Nephron progenitor cell (in vitro differentiated cells): ENCODE data around the gene FTCD.

Experiments used
- DNase-seq: peaks from one replicate; pipeline ENCODE4 v3.0.0; 2021
- H3K27ac Mint-ChIP-seq: 2 replicates; pipeline ENCODE4 v1.8.0; 2021; ENCODE audit warnings: mild to moderate bottlenecking, moderate library complexity, mixed read lengths
- H3K27me3 Mint-ChIP-seq: 2 replicates; pipeline ENCODE4 v1.8.0; 2021; ENCODE audit warnings: mild to moderate bottlenecking, low read depth, mixed read lengths; ENCODE audit not compliant: poor library complexity
- H3K36me3 Mint-ChIP-seq: 2 replicates; pipeline ENCODE4 v1.8.0; 2021; ENCODE audit warnings: low read depth, mixed read lengths
- H3K4me1 Mint-ChIP-seq: 2 replicates; pipeline ENCODE4 v1.8.0; 2021; ENCODE audit warnings: mixed read lengths
- H3K4me3 Mint-ChIP-seq: 2 replicates; pipeline ENCODE4 v1.8.0; 2021; ENCODE audit warnings: mild to moderate bottlenecking, moderate library complexity, mixed read lengths
- H3K9me3 Mint-ChIP-seq: 2 replicates; pipeline ENCODE4 v1.8.0; 2021; ENCODE audit warnings: mild to moderate bottlenecking, moderate library complexity, mixed read lengths
- TF ChIP-seq, protein P1 (sequence below): fragments of 200-600 bp; sonication (generic); IDR thresholded peaks from 2 replicates; pipeline ENCODE4 v1.5.0; 2021; ENCODE audit warnings: antibody characterized with exemption

FTCD gene

GRCh38 chr21:46116189-46116775 is 39.1 kb downstream of the FTCD start:
- no peaks in the 10 kb centered on the region for H3K27me3 Mint-ChIP-seq
- peak; percentile 2 for DNase-seq
- H3K9me3 Mint-ChIP-seq, result peaks cover 13% of the 10 kb centered on the region
- peaks cover 36% of the 10 kb centered on the region for H3K36me3 Mint-ChIP-seq
- no peaks in the 10 kb centered on the region for H3K4me1 Mint-ChIP-seq
- H3K4me3 Mint-ChIP-seq, result no peak overlapping the region
- H3K27ac Mint-ChIP-seq, result no peak overlapping the region
- TF ChIP-seq, protein P1, sequence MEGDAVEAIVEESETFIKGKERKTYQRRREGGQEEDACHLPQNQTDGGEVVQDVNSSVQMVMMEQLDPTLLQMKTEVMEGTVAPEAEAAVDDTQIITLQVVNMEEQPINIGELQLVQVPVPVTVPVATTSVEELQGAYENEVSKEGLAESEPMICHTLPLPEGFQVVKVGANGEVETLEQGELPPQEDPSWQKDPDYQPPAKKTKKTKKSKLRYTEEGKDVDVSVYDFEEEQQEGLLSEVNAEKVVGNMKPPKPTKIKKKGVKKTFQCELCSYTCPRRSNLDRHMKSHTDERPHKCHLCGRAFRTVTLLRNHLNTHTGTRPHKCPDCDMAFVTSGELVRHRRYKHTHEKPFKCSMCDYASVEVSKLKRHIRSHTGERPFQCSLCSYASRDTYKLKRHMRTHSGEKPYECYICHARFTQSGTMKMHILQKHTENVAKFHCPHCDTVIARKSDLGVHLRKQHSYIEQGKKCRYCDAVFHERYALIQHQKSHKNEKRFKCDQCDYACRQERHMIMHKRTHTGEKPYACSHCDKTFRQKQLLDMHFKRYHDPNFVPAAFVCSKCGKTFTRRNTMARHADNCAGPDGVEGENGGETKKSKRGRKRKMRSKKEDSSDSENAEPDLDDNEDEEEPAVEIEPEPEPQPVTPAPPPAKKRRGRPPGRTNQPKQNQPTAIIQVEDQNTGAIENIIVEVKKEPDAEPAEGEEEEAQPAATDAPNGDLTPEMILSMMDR, result no peak

DNA sequence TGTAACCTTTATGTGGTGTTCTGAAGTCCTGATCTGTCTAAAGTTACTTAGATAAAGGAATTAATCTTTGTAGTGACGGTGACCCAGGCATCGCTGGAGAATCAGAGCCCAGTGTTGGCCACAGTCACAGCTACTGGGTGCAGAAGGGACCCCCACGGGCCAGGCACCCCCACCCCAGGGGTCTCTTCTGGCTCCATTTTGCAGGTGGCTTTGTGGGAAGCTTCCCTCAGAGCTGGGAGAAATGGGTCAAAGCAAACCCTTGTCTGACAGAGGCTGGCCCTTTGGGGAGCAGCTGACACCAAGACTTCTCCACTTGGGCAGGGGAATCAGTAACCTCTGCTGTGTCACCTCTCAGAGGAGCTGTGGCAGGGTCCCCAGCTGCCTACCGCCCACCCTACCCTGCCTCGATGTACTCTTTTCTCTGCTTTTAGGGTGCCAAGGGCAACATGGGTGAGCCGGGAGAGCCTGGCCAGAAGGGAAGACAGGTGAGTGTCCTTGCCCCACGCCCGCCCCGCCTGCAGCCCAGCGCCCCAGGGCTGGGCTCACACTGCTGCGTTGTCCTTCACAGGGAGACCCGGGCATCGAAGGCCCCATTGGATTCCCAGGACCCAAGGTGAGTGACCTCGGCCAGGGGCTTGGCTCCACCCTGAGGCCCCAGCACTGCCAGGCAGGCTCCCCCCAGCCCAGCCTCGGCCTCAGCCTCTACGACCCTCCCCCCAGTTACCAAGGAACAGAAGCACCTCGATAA is 39.8 kb downstream of the FTCD start:
- TF ChIP-seq, protein P1, result no peak
- no peaks in the 10 kb centered on the region for H3K27me3 Mint-ChIP-seq
- H3K4me3 Mint-ChIP-seq, result no peak overlapping the region
- H3K27ac Mint-ChIP-seq, result no peak overlapping the region
- H3K36me3 Mint-ChIP-seq, result peaks cover 36% of the 10 kb centered on the region
- DNase-seq, result no peak
- H3K4me1 Mint-ChIP-seq, result no peaks in the 10 kb centered on the region
- H3K9me3 Mint-ChIP-seq, result peaks cover 13% of the 10 kb centered on the region

DNA sequence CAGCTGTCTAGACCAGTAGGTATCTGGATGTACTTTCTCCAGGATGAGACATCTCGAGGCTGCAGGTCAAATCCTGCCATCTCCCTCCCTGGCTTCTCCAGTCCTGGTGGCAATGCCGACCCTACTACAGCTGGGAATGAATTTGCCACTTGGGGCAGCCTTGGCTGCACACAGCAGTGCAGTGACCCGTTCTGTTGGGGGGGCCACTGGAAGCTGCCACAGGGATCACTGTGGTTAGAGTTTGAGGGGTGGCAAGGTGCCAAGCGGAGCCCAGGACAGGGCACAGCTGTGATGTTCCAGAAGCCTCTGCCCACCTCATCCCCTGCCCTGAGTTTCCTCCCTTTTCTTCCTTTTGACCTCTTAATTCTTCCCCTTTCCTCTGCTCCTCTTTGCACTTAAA is 40.4 kb downstream of the FTCD start:
- H3K36me3 Mint-ChIP-seq, result peaks cover 36% of the 10 kb centered on the region
- no peaks in the 10 kb centered on the region for H3K27me3 Mint-ChIP-seq
- no peaks in the 10 kb centered on the region for H3K4me1 Mint-ChIP-seq
- H3K9me3 Mint-ChIP-seq, result peaks cover 13% of the 10 kb centered on the region
- no peak overlapping the region for H3K4me3 Mint-ChIP-seq
- no peak overlapping the region for H3K27ac Mint-ChIP-seq
- TF ChIP-seq, protein P1, result no peak
- no peak for DNase-seq

- Mint-ChIP-seq H3K36me3 (peaks cover 37% of the 10 kb centered on the region), H3K4me1 (no peaks in the 10 kb centered on the region), H3K4me3 (no peak overlapping the region), H3K27me3 (no peaks in the 10 kb centered on the region), H3K9me3 (peaks cover 14% of the 10 kb centered on the region), H3K27ac (no peak overlapping the region)
- TF ChIP-seq, protein P1, result no peak
- no peak for DNase-seq
Observed at GRCh38 chr21:46113497-46114176, 41.7 kb downstream of the FTCD start.

- no peaks in the 10 kb centered on the region for H3K4me1 Mint-ChIP-seq
- TF ChIP-seq, protein P1, result no peak
Observed at GRCh38 chr21:46112725-46113215, 42.6 kb downstream of the FTCD start.

More at GRCh38 chr21:46112725-46113215, 42.6 kb downstream of the FTCD start:
- Mint-ChIP-seq H3K36me3 (peaks cover 44% of the 10 kb centered on the region), H3K27ac (no peak overlapping the region), H3K4me3 (no peak overlapping the region), H3K9me3 (peaks cover 23% of the 10 kb centered on the region), H3K27me3 (no peaks in the 10 kb centered on the region)
- DNase-seq, result no peak
